ENCODE measurements around the gene MAFB.

The MAFB gene

GRCh38 chr20:40703975-40704530, 15.0 kb upstream of the MAFB start:
- DNase-seq (ENCODE audit: low read depth in 2 of 2), result no peak

DNA sequence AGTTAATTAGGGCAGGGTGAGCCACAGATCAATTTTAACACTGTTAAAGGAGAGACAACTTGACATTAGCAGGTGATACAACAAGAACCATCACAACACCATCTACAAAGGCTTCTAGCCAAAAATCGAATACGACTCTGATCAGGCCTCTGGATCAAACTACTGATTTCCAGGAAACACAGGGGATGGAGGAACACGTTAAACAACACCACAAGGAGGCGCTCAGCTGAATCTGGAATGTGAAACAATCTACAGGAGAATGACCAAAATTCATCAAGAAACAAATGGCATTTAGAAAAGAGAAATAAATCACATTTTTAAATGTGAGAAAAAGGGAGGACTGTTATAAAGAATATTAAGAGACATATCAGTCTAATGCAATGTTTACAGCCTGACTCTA, 13.5 kb upstream of the MAFB start:
- no peak for DNase-seq (ENCODE audit: low read depth in 2 of 2)

GRCh38 chr20:40698744-40699143, 9.7 kb upstream of the MAFB start:
- DNase-seq (ENCODE audit: low read depth in 2 of 2), result no peak

GRCh38 chr20:40698281-40698680, 9.2 kb upstream of the MAFB start:
- DNase-seq (ENCODE audit: low read depth in 2 of 2), result no peak

DNA sequence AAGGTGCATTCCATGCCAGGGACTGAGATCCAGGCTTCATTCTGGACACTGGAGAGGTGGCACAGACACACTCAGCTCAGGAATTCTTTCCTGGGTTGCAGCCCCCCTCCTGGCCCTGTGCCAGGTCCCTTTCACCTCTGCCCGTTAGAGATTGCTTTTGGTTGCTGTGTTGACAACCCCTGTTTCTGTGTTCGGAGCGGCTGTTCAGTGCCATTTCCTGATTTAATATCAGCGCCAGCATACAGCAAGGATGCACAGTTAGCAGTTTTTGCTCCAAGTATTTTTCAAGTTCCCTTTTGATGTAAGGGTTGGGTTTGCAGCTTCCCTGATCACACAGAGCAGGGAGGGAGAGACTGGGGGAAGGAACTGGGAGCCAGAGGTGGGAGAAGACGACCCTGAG, 8.5 kb upstream of the MAFB start:
- DNase-seq (ENCODE audit: low read depth in 2 of 2), result no peak

DNA sequence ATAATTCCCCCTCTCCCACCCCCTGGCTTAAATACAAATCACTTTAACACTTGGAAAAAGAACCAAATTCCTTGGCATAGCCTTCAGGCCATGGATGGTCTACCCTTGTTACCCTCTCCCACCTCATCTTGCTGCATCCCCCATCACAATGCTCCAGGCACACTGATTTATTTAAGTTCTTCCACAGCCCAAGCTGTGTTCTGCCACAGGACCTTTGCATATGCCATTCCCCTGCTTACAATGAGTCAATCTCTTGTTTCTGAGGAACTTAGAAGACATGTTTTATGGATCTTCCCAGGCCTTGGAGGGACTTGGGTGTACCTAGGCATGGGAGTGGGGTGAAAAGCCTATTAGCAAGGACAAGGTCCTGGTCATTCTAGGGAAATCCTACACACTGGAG, 6.2 kb upstream of the MAFB start:
- no peak for DNase-seq (ENCODE audit: low read depth in 2 of 2)

GRCh38 chr20:40694246-40694645, 5.2 kb upstream of the MAFB start:
- no peak for DNase-seq (ENCODE audit: low read depth in 2 of 2)

DNA sequence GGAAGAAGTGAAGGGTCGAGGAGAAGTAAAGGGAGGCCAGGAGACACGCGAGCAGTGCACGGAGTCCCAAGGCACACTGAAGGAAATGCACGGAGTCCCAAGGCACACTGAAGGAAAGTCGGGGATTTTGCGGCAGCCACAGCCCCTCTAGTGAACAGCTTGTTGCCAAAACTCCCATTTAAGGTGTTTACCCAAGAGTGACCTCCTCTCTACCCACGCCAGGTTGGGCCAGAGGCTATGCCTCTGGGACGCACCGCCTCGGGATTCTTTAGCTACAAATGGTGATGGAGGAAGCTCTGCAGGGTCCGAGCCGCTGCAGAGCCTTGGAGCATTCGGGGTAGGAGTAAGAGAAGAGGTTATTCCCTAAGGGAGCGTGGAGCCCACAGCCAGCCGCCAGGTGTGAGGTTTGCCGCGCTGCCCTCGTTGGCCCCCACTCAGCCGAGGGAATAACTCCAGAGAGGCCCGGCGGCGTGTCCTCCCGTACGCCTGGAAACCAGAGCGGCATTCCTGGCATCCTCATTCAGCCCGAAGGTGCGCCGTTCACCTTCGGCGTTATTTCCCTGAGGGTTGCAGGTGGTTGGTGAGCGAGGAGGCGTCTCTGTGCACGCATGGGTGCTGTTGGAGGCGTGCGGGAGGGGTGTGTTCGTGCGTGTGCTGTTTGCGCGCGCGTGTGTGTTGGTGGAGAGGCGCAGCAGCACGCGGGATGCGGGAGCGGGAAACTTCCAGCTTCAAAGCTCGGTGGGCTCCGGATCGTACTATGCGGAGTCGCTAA, 3.4 kb upstream of the MAFB start:
- no peak for DNase-seq (ENCODE audit: low read depth in 2 of 2)

GRCh38 chr20:40691566-40692239, 2.7 kb upstream of the MAFB start:
- no peak for DNase-seq (ENCODE audit: low read depth in 2 of 2)

DNA sequence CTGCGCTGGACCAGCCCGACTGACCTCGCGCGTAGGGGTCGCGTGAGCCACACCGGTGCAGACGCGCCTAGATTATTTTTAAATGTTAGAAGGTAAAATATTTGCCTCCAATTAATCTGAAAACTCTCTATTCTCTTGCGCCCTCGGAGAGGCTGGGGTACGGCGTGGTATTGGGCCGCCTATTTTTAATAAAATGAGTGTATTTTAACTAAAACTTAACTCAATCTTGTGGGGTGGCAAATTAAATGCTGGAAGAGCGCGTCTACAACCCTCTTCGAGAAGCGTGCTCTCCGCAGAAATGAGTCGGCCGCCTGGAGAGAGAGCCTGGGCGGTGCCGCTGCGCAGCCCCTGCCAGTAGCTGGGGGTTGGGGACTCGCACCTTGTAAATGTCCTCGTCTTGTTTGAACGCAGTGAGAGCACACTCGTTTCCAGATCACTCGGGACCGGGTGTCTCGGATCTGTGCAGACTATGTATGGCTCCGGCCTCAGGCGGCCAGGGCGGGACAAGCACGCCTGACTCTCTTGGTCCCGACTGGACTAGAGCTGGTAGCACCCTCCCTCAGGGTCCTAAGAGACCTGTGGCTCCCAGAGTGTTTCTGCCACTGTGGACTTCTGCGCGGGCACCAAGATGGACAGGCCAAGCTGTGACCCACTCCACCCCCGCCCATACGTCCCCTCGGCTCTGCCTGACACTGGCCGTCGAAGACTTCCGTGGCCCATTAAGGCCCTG, 2.0 kb upstream of the MAFB start:
- DNase-seq (ENCODE audit: low read depth in 2 of 2), result no peak

DNA sequence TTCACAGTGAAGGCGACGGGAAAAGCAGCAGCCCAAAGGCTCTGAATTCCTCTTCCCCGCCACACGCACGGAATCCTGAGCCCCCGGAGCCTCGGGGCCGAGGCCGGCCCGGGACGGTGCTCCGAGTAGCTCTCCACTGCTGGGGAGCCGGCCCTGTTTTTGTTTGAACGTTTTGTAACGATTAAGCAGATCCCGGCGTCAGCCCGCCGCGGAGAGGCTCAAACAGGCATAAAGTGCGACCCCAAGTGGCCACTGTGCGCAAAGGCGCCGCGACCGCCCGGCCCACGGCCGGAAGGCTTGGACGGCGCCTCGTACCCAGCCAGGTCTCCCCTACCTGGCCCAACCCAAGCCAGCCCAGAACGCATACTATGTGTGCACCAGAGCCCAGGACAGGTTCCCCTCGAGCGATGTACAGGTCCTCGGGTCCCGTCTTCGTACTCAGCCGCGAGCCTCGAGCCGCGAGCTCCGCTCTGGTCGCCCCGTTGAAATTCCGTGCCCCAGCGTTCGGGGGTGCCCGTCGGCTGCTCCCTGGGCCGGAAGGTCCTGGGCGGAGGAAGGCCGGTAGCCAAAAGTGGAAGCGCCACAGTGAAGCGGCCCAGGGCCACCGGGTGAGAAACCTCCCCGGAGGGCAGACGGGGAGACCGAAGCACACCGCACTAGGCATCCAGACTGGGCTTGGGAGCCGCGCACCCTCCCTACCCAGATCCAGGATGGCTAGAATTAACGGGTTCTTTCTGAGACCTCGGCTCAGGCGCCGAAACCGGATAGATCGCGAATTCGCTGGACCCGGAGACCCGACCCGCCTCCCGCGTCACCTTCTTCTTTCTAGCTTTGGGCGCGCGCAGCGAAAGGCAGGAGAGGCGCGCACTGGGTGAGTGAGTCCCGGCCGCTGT, 1.2 kb upstream of the MAFB start:
- DNase-seq (ENCODE audit: low read depth in 2 of 2), result peak; percentile 73 to 74

GRCh38 chr20:40688129-40689099, 622 bp downstream of the MAFB start:
- DNase-seq (ENCODE audit: low read depth in 2 of 2), result no peak

- DNase-seq (ENCODE audit: low read depth in 2 of 2), result no peak
These were observed 1.5 kb downstream of the MAFB start for GRCh38 chr20:40687384-40688128.

- DNase-seq (ENCODE audit: low read depth in 2 of 2), result no peak
These were observed 2.1 kb downstream of the MAFB start for GRCh38 chr20:40686893-40687292.

DNA sequence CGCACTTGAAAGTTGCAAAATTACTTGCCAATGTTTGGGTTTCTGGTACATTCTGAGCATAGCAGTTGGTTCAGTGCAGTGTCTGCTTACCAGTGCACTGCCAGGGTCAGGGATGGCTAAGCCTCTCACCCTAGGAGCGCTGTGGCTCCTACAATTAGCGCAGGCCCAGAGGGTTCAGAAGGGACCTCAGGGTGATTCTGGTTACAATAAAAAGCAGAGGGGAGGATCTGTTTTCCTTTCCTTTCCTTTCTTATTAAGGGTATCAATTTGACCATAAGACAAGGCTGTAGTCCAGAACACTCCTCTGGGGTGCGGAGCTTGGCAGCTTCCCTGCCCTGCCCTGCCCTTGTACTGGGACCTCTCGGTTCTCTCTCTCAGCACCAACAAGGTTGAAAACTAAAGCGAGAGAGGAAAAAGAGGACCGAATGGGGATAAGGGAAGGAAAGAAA, 2.6 kb downstream of the MAFB start:
- DNase-seq (ENCODE audit: low read depth in 2 of 2), result no peak

- no peak for DNase-seq (ENCODE audit: low read depth in 2 of 2)
These were observed 3.7 kb downstream of the MAFB start for GRCh38 chr20:40685349-40685748.

DNA sequence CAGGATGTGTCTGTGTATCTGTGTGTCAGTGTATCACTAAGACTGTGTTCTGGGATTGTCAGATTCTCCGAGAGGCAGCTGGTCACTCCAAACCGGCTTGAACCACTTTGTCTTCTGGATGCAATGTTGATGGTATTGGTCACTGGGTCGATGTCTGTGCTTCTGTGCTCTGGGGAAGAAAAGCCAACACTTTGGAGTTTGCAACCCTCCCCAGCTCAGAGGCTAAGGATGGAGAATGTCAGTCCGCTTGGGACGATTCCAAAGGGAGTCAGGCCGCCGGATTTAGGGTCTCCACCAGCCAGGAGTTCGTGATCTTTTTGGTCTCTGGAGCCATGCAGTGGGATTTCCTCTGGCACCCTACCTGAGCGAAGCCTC, 5.2 kb downstream of the MAFB start:
- no peak for DNase-seq (ENCODE audit: low read depth in 2 of 2)

- DNase-seq (ENCODE audit: low read depth in 2 of 2), result no peak
These were observed 5.7 kb downstream of the MAFB start for GRCh38 chr20:40683221-40683893.
